Adrenal gland (tissue), 5 donors: ENCODE data around the gene CKMT2.

Experiments
- POLR2A ChIP-seq, 2 donors: fragments of 450-650 bp; IDR thresholded peaks; one replicate each; pipeline ENCODE4 v1.6.1; 2017; ENCODE audit warnings: antibody characterized with exemption in 2 of 2, mild to moderate bottlenecking in 2 of 2, moderate library complexity in 1 of 2
- TF ChIP-seq, protein P1 (sequence below), 6 experiments: fragments of 450-650 bp in 4 of 6; fragments of 200-600 bp in 2 of 6; sonication (generic) in 1 of 6; IDR thresholded peaks; 1 replicate in 5 of 6; 2 replicates in 1 of 6; pipeline versions ENCODE4 v1.5.1 to v1.8.0; 2016 to 2021; ENCODE audit warnings: antibody characterized with exemption in 6 of 6, mild to moderate bottlenecking in 2 of 6, moderate library complexity in 1 of 6
- donor health status: DM: no; HTN: no; CAD: no.

DNA sequence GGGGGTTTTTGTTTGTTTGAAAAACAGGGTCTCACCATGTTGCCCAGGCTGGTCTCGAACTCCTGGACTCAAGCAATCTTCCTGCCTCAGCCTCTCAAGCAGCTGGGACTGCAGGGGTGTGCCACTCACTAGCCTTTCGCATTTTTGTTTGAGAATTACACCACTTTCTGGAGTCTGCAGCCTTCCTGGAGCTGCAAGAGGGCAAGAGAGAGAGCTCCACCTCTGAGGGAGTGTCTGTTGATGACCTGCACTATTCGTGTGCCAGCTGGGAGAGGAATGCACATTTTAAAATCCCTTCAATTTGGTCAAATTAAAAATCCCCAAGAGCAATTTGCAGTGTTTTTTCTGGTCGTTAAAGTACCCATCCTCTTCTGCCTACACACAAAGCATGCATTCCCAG is 5.0 kb upstream of the CKMT2 start:
- TF ChIP-seq, protein P1, sequence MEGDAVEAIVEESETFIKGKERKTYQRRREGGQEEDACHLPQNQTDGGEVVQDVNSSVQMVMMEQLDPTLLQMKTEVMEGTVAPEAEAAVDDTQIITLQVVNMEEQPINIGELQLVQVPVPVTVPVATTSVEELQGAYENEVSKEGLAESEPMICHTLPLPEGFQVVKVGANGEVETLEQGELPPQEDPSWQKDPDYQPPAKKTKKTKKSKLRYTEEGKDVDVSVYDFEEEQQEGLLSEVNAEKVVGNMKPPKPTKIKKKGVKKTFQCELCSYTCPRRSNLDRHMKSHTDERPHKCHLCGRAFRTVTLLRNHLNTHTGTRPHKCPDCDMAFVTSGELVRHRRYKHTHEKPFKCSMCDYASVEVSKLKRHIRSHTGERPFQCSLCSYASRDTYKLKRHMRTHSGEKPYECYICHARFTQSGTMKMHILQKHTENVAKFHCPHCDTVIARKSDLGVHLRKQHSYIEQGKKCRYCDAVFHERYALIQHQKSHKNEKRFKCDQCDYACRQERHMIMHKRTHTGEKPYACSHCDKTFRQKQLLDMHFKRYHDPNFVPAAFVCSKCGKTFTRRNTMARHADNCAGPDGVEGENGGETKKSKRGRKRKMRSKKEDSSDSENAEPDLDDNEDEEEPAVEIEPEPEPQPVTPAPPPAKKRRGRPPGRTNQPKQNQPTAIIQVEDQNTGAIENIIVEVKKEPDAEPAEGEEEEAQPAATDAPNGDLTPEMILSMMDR (IDR thresholded peaks at IDR 0.05), result no peak
- no peak for TF ChIP-seq POLR2A (IDR thresholded peaks at IDR 0.05)
